K562 (cell line): ENCODE results near the gene SLC35G6. TPM values are rescaled to one million over a fixed set of nuclear protein-coding genes. Genes with fewer than 3 reads are reported as not detected.

Experiments
- CREM ChIP-seq: IDR thresholded peaks from 2 replicates; pipeline ENCODE4 v1.6.1; 2014; ENCODE audit warnings: antibody characterized with exemption, low read depth
- CTCFL ChIP-seq: IDR thresholded peaks from 2 replicates; pipeline ENCODE4 v1.6.1; 2011; ENCODE audit warnings: borderline replicate concordance, low read depth, mild to moderate bottlenecking, moderate library complexity, low read length; ENCODE audit not compliant: insufficient read depth, poor library complexity, severe bottlenecking
- E2F5 ChIP-seq: sonication (generic); formaldehyde crosslinking; IDR thresholded peaks from 2 replicates; pipeline ENCODE4 v1.8.0; 2022; ENCODE audit warnings: mild to moderate bottlenecking, missing genetic modification reagents
- ELF1 ChIP-seq: fragments of 200-800 bp; sonication (Bioruptor generic); IDR thresholded peaks from 2 replicates; pipeline ENCODE4 v1.6.1; 2016; ENCODE audit warnings: missing genetic modification characterization, missing compliant biosample characterization
- FOXA3 ChIP-seq, 2 experiments: fragments of 450-650 bp in 1 of 2; sonication (generic) in 1 of 2; formaldehyde crosslinking; IDR thresholded peaks in 1 of 2; conservative IDR thresholded peaks in 1 of 2; 2 replicates each; pipeline versions ENCODE4 v1.4.0 to v1.8.0; 2020 to 2022; ENCODE audit warnings: mild to moderate bottlenecking in 2 of 2, missing genetic modification reagents in 1 of 2
- GATA2 ChIP-seq: sonication (generic); formaldehyde crosslinking; IDR thresholded peaks from 2 replicates; pipeline ENCODE4 v1.4.0; 2020; ENCODE audit warnings: mild to moderate bottlenecking, missing genetic modification reagents
- KDM2B ChIP-seq: fragments of 250-450 bp; sonication (Bioruptor Pico); IDR thresholded peaks from 2 replicates; pipeline ENCODE4 v1.8.0; 2021; ENCODE audit warnings: mild to moderate bottlenecking, moderate library complexity
- MIER1 ChIP-seq: fragments of 450-650 bp; IDR thresholded peaks from 2 replicates; pipeline ENCODE4 v1.6.1; 2016; ENCODE audit warnings: antibody characterized with exemption, mild to moderate bottlenecking, low read depth
- MYC ChIP-seq, 2 experiments: fragments of 250-450 bp in 1 of 2; sonication (Bioruptor Pico) in 1 of 2; IDR thresholded peaks; 2 replicates each; pipeline versions ENCODE4 v1.5.1 to v1.6.1; 2012 to 2021; ENCODE audit warnings: low read depth in 2 of 2, borderline replicate concordance in 1 of 2, improper control_type of control experiment in 1 of 2, low read length in 1 of 2, mild to moderate bottlenecking in 1 of 2, moderate library complexity in 1 of 2
- NR2C1 ChIP-seq, 2 experiments: fragments of 450-650 bp; IDR thresholded peaks; 2 replicates each; pipeline ENCODE4 v1.6.1; 2017; ENCODE audit warnings: mild to moderate bottlenecking in 2 of 2, antibody characterized with exemption in 1 of 2, inconsistent platforms in 1 of 2, missing compliant biosample characterization in 1 of 2, missing genetic modification characterization in 1 of 2
- PBX2 ChIP-seq, 2 experiments: IDR thresholded peaks in 1 of 2; conservative IDR thresholded peaks in 1 of 2; 2 replicates each; pipeline ENCODE4 v1.6.1; 2016; ENCODE audit warnings: low read depth in 2 of 2, mild to moderate bottlenecking in 1 of 2, missing compliant biosample characterization in 1 of 2, missing genetic modification characterization in 1 of 2, moderate library complexity in 1 of 2
- PHF8 ChIP-seq: fragments of 200-600 bp; sonication (generic); IDR thresholded peaks from 2 replicates; pipeline ENCODE4 v1.6.1; 2012; ENCODE audit warnings: mixed run types, mild to moderate bottlenecking, inconsistent platforms, low read length, moderate library complexity, borderline replicate concordance
- RAD51 ChIP-seq: fragments of 450-650 bp; IDR thresholded peaks from 2 replicates; pipeline ENCODE4 v1.7.1; 2016; ENCODE audit warnings: low read depth, mild to moderate bottlenecking, borderline replicate concordance
- SMARCB1 ChIP-seq: IDR thresholded peaks from 2 replicates; pipeline ENCODE4 v1.6.1; 2011; ENCODE audit warnings: improper control_type of control experiment, low read depth; ENCODE audit not compliant: insufficient read length
- ZBTB9 ChIP-seq: fragments of 450-650 bp; formaldehyde crosslinking; IDR thresholded peaks from 2 replicates; pipeline ENCODE4 v1.4.0; 2020; ENCODE audit warnings: mild to moderate bottlenecking, moderate library complexity
- ZNF436 ChIP-seq: fragments of 250-450, 450-650 bp; sonication (Bioruptor Pico); formaldehyde crosslinking; IDR thresholded peaks from 2 replicates; pipeline ENCODE4 v1.7.0; 2020; ENCODE audit warnings: mild to moderate bottlenecking
- ZNF780A ChIP-seq: fragments of 250-450 bp; sonication (Bioruptor Pico); IDR thresholded peaks from 2 replicates; pipeline ENCODE4 v1.5.0; 2021; ENCODE audit warnings: mild to moderate bottlenecking
- polyA plus RNA-seq, 8 experiments: library from polyadenylated mRNA; depleted of rRNA in 4 of 8; stranded (reverse) in 5 of 8; unstranded in 3 of 8; fragments of >200 nt; fragmentation: Nextera tagmentation in 2 of 8; fragmentation: Illumina TruSeq in 1 of 8; extraction: Ambion mirVana in 2 of 8; extraction: Trizol in 1 of 8; gene quantifications; 2 replicates each; pipeline versions ENCODE4 v1.2.1 to v1.2.3, GENCODE V29; 2011 to 2014; ENCODE audit warnings: inconsistent platforms in 1 of 8, missing spikeins in 1 of 8
- total RNA-seq, 7 experiments: library from RNA; depleted of rRNA in 6 of 7; stranded (reverse); fragments of >200 nt in 6 of 7; fragmentation: Illumina TruSeq in 2 of 7; extraction: Trizol in 2 of 7; gene quantifications; 2 replicates each; pipeline versions ENCODE4 v1.2.1 to v1.2.3, GENCODE V29; 2011 to 2021; ENCODE audit warnings: low replicate concordance in 1 of 7

The SLC35G6 gene
- total and polyA plus RNA-seq, 9 of the 15 experiments (the other 6 are each of a cell fraction or from before 2014, with no cell fraction given) = not detected

GRCh38 chr17:7435676-7436555 lies 45.3 kb upstream of the SLC35G6 start (continued):
- TF ChIP-seq E2F5 (CRISPR knock-in tag) (no peak), ZBTB9 (CRISPR knock-in tag) (no peak), ELF1 (tag) (peak; percentile 37; the same call in 1 of the 2 replicates), CREM (peak; percentile 17; the same call in 1 of the 2 replicates), NR2C1 (IDR thresholded peaks at IDR 0.05) (no peak), NR2C1 (tag; IDR thresholded peaks at IDR 0.05) (no peak), MIER1 (no peak), KDM2B (CRISPR knock-in tag) (no peak), SMARCB1 (no peak), RAD51 (no peak), FOXA3 (CRISPR knock-in tag; conservative IDR thresholded peaks at IDR 0.05 in 1 of 2, IDR thresholded peaks at IDR 0.05 in 1 of 2) (no peak), PHF8 (peak; percentile 31; the same call in 1 of the 2 replicates), CTCFL (peak; percentile 71), PBX2 (CRISPR knock-in tag; IDR thresholded peaks at IDR 0.05; ENCODE audit: low read depth) (no peak), PBX2 (tag; conservative IDR thresholded peaks at IDR 0.05; ENCODE audit: low read depth) (no peak), ZNF780A (CRISPR knock-in tag) (no peak), MYC (IDR thresholded peaks at IDR 0.05; ENCODE audit: low read depth, low read length) (peak; percentile 89), MYC (CRISPR knock-in tag; IDR thresholded peaks at IDR 0.05; ENCODE audit: borderline replicate concordance, low read depth) (no peak), GATA2 (CRISPR knock-in tag) (no peak), ZNF436 (CRISPR knock-in tag) (no peak)
